ENCODE results near the gene ART4. TPM values are rescaled to one million over a fixed set of nuclear protein-coding genes. Genes with fewer than 3 reads are reported as not detected.

Gene ART4
- total RNA-seq, 2 donors from 2014 or later = not detected

GRCh38 chr12:14782756-14783155, 60.6 kb downstream of the ART4 start:
- Histone ChIP-seq H3K4me1 (ENCODE audit: control insufficient read depth, insufficient read depth, low read length) (no peaks in the 10 kb centered on the region), H3K4me3 (ENCODE audit: low read length) (no peak overlapping the region), H3K9ac (ENCODE audit: extremely low read depth, low read length, poor library complexity, severe bottlenecking) (no peak overlapping the region), H3K9me3 (ENCODE audit: control insufficient read depth, low read length) (no peaks in the 10 kb centered on the region), H3K36me3 (ENCODE audit: control insufficient read depth, insufficient read depth, low read length) (peaks cover 24% of the 10 kb centered on the region), H3K27ac (ENCODE audit: low read depth, low read length) (no peak overlapping the region), H3K27me3 (ENCODE audit: control insufficient read depth, insufficient read depth, low read length, poor library complexity, severe bottlenecking) (no peaks in the 10 kb centered on the region)
- H3K4me1 Mint-ChIP-seq = no peaks in the 10 kb centered on the region
- peaks cover 24% of the 10 kb centered on the region for H3K36me3 Mint-ChIP-seq (ENCODE audit: low read depth)
- no peak for DNase-seq
- no peaks in the 10 kb centered on the region for H3K9me3 Mint-ChIP-seq
- no peaks in the 10 kb centered on the region for H3K27me3 Mint-ChIP-seq (ENCODE audit: insufficient read depth)
- TF ChIP-seq, protein P1, sequence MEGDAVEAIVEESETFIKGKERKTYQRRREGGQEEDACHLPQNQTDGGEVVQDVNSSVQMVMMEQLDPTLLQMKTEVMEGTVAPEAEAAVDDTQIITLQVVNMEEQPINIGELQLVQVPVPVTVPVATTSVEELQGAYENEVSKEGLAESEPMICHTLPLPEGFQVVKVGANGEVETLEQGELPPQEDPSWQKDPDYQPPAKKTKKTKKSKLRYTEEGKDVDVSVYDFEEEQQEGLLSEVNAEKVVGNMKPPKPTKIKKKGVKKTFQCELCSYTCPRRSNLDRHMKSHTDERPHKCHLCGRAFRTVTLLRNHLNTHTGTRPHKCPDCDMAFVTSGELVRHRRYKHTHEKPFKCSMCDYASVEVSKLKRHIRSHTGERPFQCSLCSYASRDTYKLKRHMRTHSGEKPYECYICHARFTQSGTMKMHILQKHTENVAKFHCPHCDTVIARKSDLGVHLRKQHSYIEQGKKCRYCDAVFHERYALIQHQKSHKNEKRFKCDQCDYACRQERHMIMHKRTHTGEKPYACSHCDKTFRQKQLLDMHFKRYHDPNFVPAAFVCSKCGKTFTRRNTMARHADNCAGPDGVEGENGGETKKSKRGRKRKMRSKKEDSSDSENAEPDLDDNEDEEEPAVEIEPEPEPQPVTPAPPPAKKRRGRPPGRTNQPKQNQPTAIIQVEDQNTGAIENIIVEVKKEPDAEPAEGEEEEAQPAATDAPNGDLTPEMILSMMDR (conservative IDR thresholded peaks at IDR 0.05) = no peak
- H3K27ac Mint-ChIP-seq = no peak overlapping the region
- no peak overlapping the region for H3K4me3 Mint-ChIP-seq

GRCh38 chr12:14781563-14781962, 61.8 kb downstream of the ART4 start:
- TF ChIP-seq, protein P1 (conservative IDR thresholded peaks at IDR 0.05) = no peak
- Mint-ChIP-seq H3K36me3 (ENCODE audit: low read depth) (peaks cover 14% of the 10 kb centered on the region), H3K9me3 (no peaks in the 10 kb centered on the region), H3K4me3 (no peak overlapping the region), H3K27ac (no peak overlapping the region), H3K27me3 (ENCODE audit: insufficient read depth) (no peaks in the 10 kb centered on the region), H3K4me1 (peaks cover 10% of the 10 kb centered on the region)
- 90 to 100% methylated on average over 1 to 2 of the region's 2 CpGs for WGBS, 2 experiments (ENCODE audit: insufficient coverage in 1 of 2, insufficient read length in 1 of 2)
- no peaks in the 10 kb centered on the region for H3K4me1 ChIP-seq (ENCODE audit: control insufficient read depth, insufficient read depth, low read length)
- no peak overlapping the region for H3K4me3 ChIP-seq (ENCODE audit: low read length)
- H3K27me3 ChIP-seq (ENCODE audit: control insufficient read depth, insufficient read depth, low read length, poor library complexity, severe bottlenecking) = no peaks in the 10 kb centered on the region
- no peak for DNase-seq
- no peaks in the 10 kb centered on the region for H3K9me3 ChIP-seq (ENCODE audit: control insufficient read depth, low read length)
- no peak overlapping the region for H3K27ac ChIP-seq (ENCODE audit: low read depth, low read length)
- peaks cover 14% of the 10 kb centered on the region for H3K36me3 ChIP-seq (ENCODE audit: control insufficient read depth, insufficient read depth, low read length)
- H3K9ac ChIP-seq (ENCODE audit: extremely low read depth, low read length, poor library complexity, severe bottlenecking) = no peak overlapping the region

DNA sequence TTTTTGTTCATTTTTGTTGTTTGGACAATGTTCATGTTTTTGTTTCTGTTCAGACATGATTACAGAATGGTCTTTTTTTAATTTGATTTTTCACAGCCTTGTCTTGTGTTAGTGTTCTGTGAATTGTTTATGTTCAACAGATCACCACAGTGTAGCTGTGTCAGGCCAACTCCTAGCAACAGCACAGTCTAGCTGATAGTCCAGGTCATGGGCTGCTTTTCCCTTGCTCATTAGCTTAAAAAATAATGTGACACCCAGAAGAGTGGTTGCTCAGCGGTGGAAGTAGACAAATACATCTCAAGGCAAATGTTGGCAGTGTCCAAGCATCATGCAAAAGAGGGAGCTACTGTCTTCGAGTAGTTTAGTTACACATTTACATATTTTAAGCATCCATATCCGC, 62.5 kb downstream of the ART4 start:
- H3K9me3 Mint-ChIP-seq = no peaks in the 10 kb centered on the region
- no peak overlapping the region for H3K9ac ChIP-seq (ENCODE audit: extremely low read depth, low read length, poor library complexity, severe bottlenecking)
- H3K27ac Mint-ChIP-seq = no peak overlapping the region
- no peak overlapping the region for H3K4me3 Mint-ChIP-seq
- DNase-seq = no peak
- no peak overlapping the region for H3K27ac ChIP-seq (ENCODE audit: low read depth, low read length)
- TF ChIP-seq, protein P1 (conservative IDR thresholded peaks at IDR 0.05) = no peak
- no peaks in the 10 kb centered on the region for H3K27me3 Mint-ChIP-seq (ENCODE audit: insufficient read depth)
- H3K36me3 ChIP-seq (ENCODE audit: control insufficient read depth, insufficient read depth, low read length) = peaks cover 7% of the 10 kb centered on the region
- no peaks in the 10 kb centered on the region for H3K9me3 ChIP-seq (ENCODE audit: control insufficient read depth, low read length)
- H3K4me3 ChIP-seq (ENCODE audit: low read length) = no peak overlapping the region
- H3K4me1 Mint-ChIP-seq = peaks cover 16% of the 10 kb centered on the region
- no peaks in the 10 kb centered on the region for H3K4me1 ChIP-seq (ENCODE audit: control insufficient read depth, insufficient read depth, low read length)
- 67 to 85% methylated on average over 1 to 3 of the region's 3 CpGs for WGBS, 2 experiments (ENCODE audit: insufficient coverage in 1 of 2, insufficient read length in 1 of 2)
- no peaks in the 10 kb centered on the region for H3K27me3 ChIP-seq (ENCODE audit: control insufficient read depth, insufficient read depth, low read length, poor library complexity, severe bottlenecking)
- H3K36me3 Mint-ChIP-seq (ENCODE audit: low read depth) = peaks cover 7% of the 10 kb centered on the region
